H9 (cell line): ENCODE results near the gene SPTLC1. TPM values are rescaled to one million over a fixed set of nuclear protein-coding genes. Genes with fewer than 3 reads are reported as not detected.

Source experiments
- DNase-seq: peaks from one replicate; pipeline ENCODE4 v3.0.0-alpha.2; 2017
- H2AFZ ChIP-seq: one replicate; pipeline ENCODE4 v1.6.1; 2013; ENCODE audit warnings: mild to moderate bottlenecking, low read length, control low read depth, moderate library complexity
- H2AK5ac ChIP-seq: 2 replicates; pipeline ENCODE4 v1.6.1; 2013; ENCODE audit warnings: low read length, control low read depth, mixed read lengths; ENCODE audit not compliant: insufficient read length
- H2BK120ac ChIP-seq: one replicate; pipeline ENCODE4 v1.6.1; 2013; ENCODE audit warnings: low read depth, mild to moderate bottlenecking, low read length, control low read depth, inconsistent platforms; ENCODE audit not compliant: poor library complexity, severe bottlenecking
- H2BK12ac ChIP-seq: 2 replicates; pipeline ENCODE4 v1.6.1; 2013; ENCODE audit warnings: low read length, control low read depth, mixed read lengths, low read depth; ENCODE audit not compliant: insufficient read length
- H2BK15ac ChIP-seq: 2 replicates; pipeline ENCODE4 v1.6.1; 2013; ENCODE audit warnings: low read depth, low read length, control low read depth
- H2BK20ac ChIP-seq: one replicate; pipeline ENCODE4 v1.6.1; 2013; ENCODE audit warnings: low read depth, mild to moderate bottlenecking, low read length, control low read depth, inconsistent platforms; ENCODE audit not compliant: poor library complexity, severe bottlenecking
- H2BK5ac ChIP-seq: 2 replicates; pipeline ENCODE4 v1.6.1; 2013; ENCODE audit warnings: low read length, control low read depth, mixed read lengths; ENCODE audit not compliant: insufficient read length
- H3K14ac ChIP-seq: 2 replicates; pipeline ENCODE4 v1.6.1; 2013; ENCODE audit warnings: low read length, control low read depth; ENCODE audit not compliant: insufficient read depth
- H3K18ac ChIP-seq: 2 replicates; pipeline ENCODE4 v1.6.1; 2013; ENCODE audit warnings: low read depth, mild to moderate bottlenecking, mixed read lengths, low read length, control low read depth; ENCODE audit not compliant: insufficient read length
- H3K23ac ChIP-seq: 2 replicates; pipeline ENCODE4 v1.6.1; 2013; ENCODE audit warnings: low read length, control low read depth, mixed read lengths, low read depth; ENCODE audit not compliant: insufficient read length
- H3K23me2 ChIP-seq: 2 replicates; pipeline ENCODE4 v1.6.1; 2013; ENCODE audit warnings: low read depth, mild to moderate bottlenecking, mixed read lengths, low read length, control low read depth; ENCODE audit not compliant: insufficient read length, poor library complexity, severe bottlenecking
- H3K27ac ChIP-seq: 2 replicates; pipeline ENCODE4 v1.5.1; 2013; ENCODE audit warnings: low read length, control low read depth, mixed read lengths, low read depth; ENCODE audit not compliant: insufficient read length
- H3K27me3 ChIP-seq: 2 replicates; pipeline ENCODE4 v1.6.1; 2013; ENCODE audit warnings: low read length, control low read depth, inconsistent platforms; ENCODE audit not compliant: insufficient read depth
- H3K4ac ChIP-seq: 2 replicates; pipeline ENCODE4 v1.6.1; 2013; ENCODE audit warnings: low read depth, mild to moderate bottlenecking, control low read depth, inconsistent platforms, low read length, moderate library complexity
- H3K4me1 ChIP-seq: 2 replicates; pipeline ENCODE4 v1.6.1; 2013; ENCODE audit warnings: low read length, control low read depth, inconsistent platforms; ENCODE audit not compliant: insufficient read depth
- H3K4me2 ChIP-seq: 2 replicates; pipeline ENCODE4 v1.6.1; 2013; ENCODE audit warnings: low read length, control low read depth, mixed read lengths; ENCODE audit not compliant: insufficient read length, insufficient read depth
- H3K56ac ChIP-seq: 2 replicates; pipeline ENCODE4 v1.6.1; 2013; ENCODE audit warnings: low read depth, mild to moderate bottlenecking, mixed read lengths, low read length, control low read depth; ENCODE audit not compliant: insufficient read length
- H3K79me1 ChIP-seq: 2 replicates; pipeline ENCODE4 v1.6.1; 2013; ENCODE audit warnings: low read depth, mild to moderate bottlenecking, moderate library complexity, low read length, control low read depth, inconsistent platforms; ENCODE audit not compliant: insufficient read depth, poor library complexity, severe bottlenecking
- H3K79me2 ChIP-seq: 2 replicates; pipeline ENCODE4 v1.6.1; 2013; ENCODE audit warnings: low read length, control low read depth, inconsistent platforms; ENCODE audit not compliant: insufficient read depth
- H3K9ac ChIP-seq: 2 replicates; pipeline ENCODE4 v1.6.1; 2013; ENCODE audit warnings: low read length, control low read depth, mixed read lengths; ENCODE audit not compliant: insufficient read length; ENCODE audit errors: extremely low read depth
- H3K9me3 ChIP-seq: one replicate; pipeline ENCODE4 v1.6.1; 2013; ENCODE audit warnings: low read depth, low read length, inconsistent platforms; ENCODE audit not compliant: control insufficient read depth
- H3T11ph ChIP-seq: one replicate; pipeline ENCODE4 v1.6.1; 2013; ENCODE audit warnings: mild to moderate bottlenecking, low read length, control low read depth, inconsistent platforms
- H4K20me1 ChIP-seq: one replicate; pipeline ENCODE4 v1.6.1; 2013; ENCODE audit not compliant: control insufficient read depth, insufficient read length, insufficient read depth
- H4K5ac ChIP-seq: 2 replicates; pipeline ENCODE4 v1.6.1; 2013; ENCODE audit warnings: low read depth, mild to moderate bottlenecking, mixed read lengths, low read length, control low read depth; ENCODE audit not compliant: insufficient read length
- H4K8ac ChIP-seq: replicated peaks from 2 replicates; pipeline ENCODE4 v1.6.1; 2013; ENCODE audit warnings: low read length, control low read depth, mixed read lengths, low read depth; ENCODE audit not compliant: insufficient read length
- H4K91ac ChIP-seq: 2 replicates; pipeline ENCODE4 v1.6.1; 2013; ENCODE audit warnings: low read depth, mild to moderate bottlenecking, moderate library complexity, mixed read lengths, low read length, control low read depth; ENCODE audit not compliant: insufficient read length
- H3K27ac Mint-ChIP-seq, 3 experiments: 2 replicates in 2 of 3; 3 replicates in 1 of 3; pipeline ENCODE4 v1.8.0; 2020 to 2021; ENCODE audit warnings: mixed read lengths in 3 of 3, mild to moderate bottlenecking in 1 of 3, moderate library complexity in 1 of 3
- H3K27me3 Mint-ChIP-seq: 2 replicates; pipeline ENCODE4 v1.8.0; 2021; ENCODE audit warnings: low read depth, mild to moderate bottlenecking, moderate library complexity, mixed read lengths
- H3K36me3 Mint-ChIP-seq, 3 experiments: 2 replicates in 2 of 3; 3 replicates in 1 of 3; pipeline ENCODE4 v1.8.0; 2020 to 2021; ENCODE audit warnings: low read depth in 3 of 3, mixed read lengths in 3 of 3; ENCODE audit not compliant: insufficient read depth in 1 of 3
- H3K4me1 Mint-ChIP-seq, 2 experiments: 2 replicates each; pipeline ENCODE4 v1.8.0; 2020; ENCODE audit warnings: mixed read lengths in 2 of 2
- H3K4me3 Mint-ChIP-seq, 2 experiments: 2 replicates in 1 of 2; 3 replicates in 1 of 2; pipeline ENCODE4 v1.8.0; 2020 to 2021; ENCODE audit warnings: mild to moderate bottlenecking in 2 of 2, mixed read lengths in 2 of 2, moderate library complexity in 1 of 2
- H3K9me3 Mint-ChIP-seq, 2 experiments: 2 replicates in 1 of 2; 3 replicates in 1 of 2; pipeline ENCODE4 v1.8.0; 2020; ENCODE audit warnings: mild to moderate bottlenecking in 2 of 2, mixed read lengths in 2 of 2, moderate library complexity in 1 of 2
- WGBS: extraction: QIAGEN DNeasy Blood & Tissue Kit; methylation state at CpG from one replicate; pipeline ENCODE4 v1.1.7; 2013; ENCODE audit warnings: missing lambda C conversion rate, low lambda C conversion rate, mixed read lengths; ENCODE audit not compliant: insufficient read length; ENCODE audit errors: extremely low coverage; 5-methylcytosine and 5-hydroxymethylcytosine counted together
- total RNA-seq: library from RNA; stranded (reverse); gene quantifications from 2 replicates; pipeline ENCODE4 v1.2.1, GENCODE V29; 2021
- TF ChIP-seq, protein P1 (sequence below): fragments of 200-600 bp; sonication (generic); conservative IDR thresholded peaks from 3 replicates; pipeline ENCODE4 v1.8.0; 2021; ENCODE audit warnings: antibody characterized with exemption, mild to moderate bottlenecking

The SPTLC1 gene
- total RNA-seq, 1 experiment from 2014 or later, result 73.5 TPM

DNA sequence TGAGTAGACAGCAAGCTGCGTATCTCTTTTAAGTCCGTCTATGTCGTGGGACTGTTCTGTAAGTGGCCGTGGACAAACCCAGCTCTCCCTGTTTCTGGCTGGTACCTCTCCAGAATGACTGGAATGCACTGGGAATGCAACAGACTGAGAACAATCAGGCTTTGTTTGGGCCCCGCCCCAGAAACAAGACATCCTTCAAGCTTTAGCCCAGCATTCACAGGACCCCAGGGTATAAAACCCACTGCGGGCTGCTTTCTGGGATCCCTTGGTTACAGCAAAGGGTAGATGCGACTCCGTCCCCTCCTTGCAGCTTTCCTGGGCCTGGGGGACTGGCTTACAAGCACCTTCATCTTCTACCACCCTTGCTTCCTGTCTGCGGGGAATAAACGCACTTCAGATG lies 45.6 kb upstream of the SPTLC1 start:
- no peak overlapping the region for H3K27ac ChIP-seq
- no peak overlapping the region for H3K18ac ChIP-seq
- no peak overlapping the region for H2BK20ac ChIP-seq
- Mint-ChIP-seq H3K9me3 (peaks cover 3% of the 10 kb centered on the region in 2 experiments; a peak in 3 of 5 replicates), H3K36me3 (no peaks in the 10 kb centered on the region), H3K4me3 (no peak overlapping the region; a peak in 1 of 5 replicates), H3K4me1 (peaks cover 0 to 5% of the 10 kb centered on the region in 2 experiments; a peak in 2 of 4 replicates), H3K27ac (no peak overlapping the region), H3K27me3 (no peaks in the 10 kb centered on the region; the same call in 1 of the 2 replicates)
- H3K4me2 ChIP-seq, result no peak overlapping the region
- H2AFZ ChIP-seq, result no peak overlapping the region
- H3K79me1 ChIP-seq, result no peaks in the 10 kb centered on the region
- no peak overlapping the region for H2BK12ac ChIP-seq
- H4K8ac ChIP-seq, result no peak overlapping the region
- no CpG with 5 or more reads among the region's 10 CpGs for WGBS
- H2AK5ac ChIP-seq, result no peak overlapping the region
- no peaks in the 10 kb centered on the region for H3K79me2 ChIP-seq
- H3K9me3 ChIP-seq, result no peaks in the 10 kb centered on the region
- no peak overlapping the region for H3K9ac ChIP-seq
- no peak overlapping the region for H3T11ph ChIP-seq
- no peak overlapping the region for H3K4ac ChIP-seq
- TF ChIP-seq, protein P1, sequence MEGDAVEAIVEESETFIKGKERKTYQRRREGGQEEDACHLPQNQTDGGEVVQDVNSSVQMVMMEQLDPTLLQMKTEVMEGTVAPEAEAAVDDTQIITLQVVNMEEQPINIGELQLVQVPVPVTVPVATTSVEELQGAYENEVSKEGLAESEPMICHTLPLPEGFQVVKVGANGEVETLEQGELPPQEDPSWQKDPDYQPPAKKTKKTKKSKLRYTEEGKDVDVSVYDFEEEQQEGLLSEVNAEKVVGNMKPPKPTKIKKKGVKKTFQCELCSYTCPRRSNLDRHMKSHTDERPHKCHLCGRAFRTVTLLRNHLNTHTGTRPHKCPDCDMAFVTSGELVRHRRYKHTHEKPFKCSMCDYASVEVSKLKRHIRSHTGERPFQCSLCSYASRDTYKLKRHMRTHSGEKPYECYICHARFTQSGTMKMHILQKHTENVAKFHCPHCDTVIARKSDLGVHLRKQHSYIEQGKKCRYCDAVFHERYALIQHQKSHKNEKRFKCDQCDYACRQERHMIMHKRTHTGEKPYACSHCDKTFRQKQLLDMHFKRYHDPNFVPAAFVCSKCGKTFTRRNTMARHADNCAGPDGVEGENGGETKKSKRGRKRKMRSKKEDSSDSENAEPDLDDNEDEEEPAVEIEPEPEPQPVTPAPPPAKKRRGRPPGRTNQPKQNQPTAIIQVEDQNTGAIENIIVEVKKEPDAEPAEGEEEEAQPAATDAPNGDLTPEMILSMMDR, result no peak
- no peak overlapping the region for H4K5ac ChIP-seq
- H2BK15ac ChIP-seq, result no peak overlapping the region
- no peak overlapping the region for H3K56ac ChIP-seq
- no peaks in the 10 kb centered on the region for H3K23me2 ChIP-seq
- H2BK5ac ChIP-seq, result no peak overlapping the region
- H3K27me3 ChIP-seq, result no peaks in the 10 kb centered on the region
- no peaks in the 10 kb centered on the region for H3K4me1 ChIP-seq
- H4K20me1 ChIP-seq, result no peaks in the 10 kb centered on the region
- peak; percentile 22 for DNase-seq
- H4K91ac ChIP-seq, result no peak overlapping the region
- no peak overlapping the region for H3K14ac ChIP-seq
- no peak overlapping the region for H3K23ac ChIP-seq
- no peak overlapping the region for H2BK120ac ChIP-seq
